Gastrocnemius medialis (tissue), 4 donors: ENCODE data around the gene AUTS2.

Source experiments
- POLR2A ChIP-seq, 2 donors: fragments of 450-650 bp; IDR thresholded peaks; one replicate each; pipeline ENCODE4 v1.6.1; 2017; ENCODE audit warnings: antibody characterized with exemption in 2 of 2, mild to moderate bottlenecking in 2 of 2, moderate library complexity in 2 of 2
- TF ChIP-seq, protein P1 (sequence below), 5 experiments: fragments of 450-650 bp in 3 of 5; fragments of 200-600 bp in 2 of 5; sonication (generic) in 2 of 5; IDR thresholded peaks in 4 of 5; conservative IDR thresholded peaks in 1 of 5; 1 replicate in 4 of 5; 2 replicates in 1 of 5; pipeline ENCODE4 v1.5.1; 2016 to 2019; ENCODE audit warnings: antibody characterized with exemption in 5 of 5, mild to moderate bottlenecking in 3 of 5, moderate library complexity in 3 of 5

DNA sequence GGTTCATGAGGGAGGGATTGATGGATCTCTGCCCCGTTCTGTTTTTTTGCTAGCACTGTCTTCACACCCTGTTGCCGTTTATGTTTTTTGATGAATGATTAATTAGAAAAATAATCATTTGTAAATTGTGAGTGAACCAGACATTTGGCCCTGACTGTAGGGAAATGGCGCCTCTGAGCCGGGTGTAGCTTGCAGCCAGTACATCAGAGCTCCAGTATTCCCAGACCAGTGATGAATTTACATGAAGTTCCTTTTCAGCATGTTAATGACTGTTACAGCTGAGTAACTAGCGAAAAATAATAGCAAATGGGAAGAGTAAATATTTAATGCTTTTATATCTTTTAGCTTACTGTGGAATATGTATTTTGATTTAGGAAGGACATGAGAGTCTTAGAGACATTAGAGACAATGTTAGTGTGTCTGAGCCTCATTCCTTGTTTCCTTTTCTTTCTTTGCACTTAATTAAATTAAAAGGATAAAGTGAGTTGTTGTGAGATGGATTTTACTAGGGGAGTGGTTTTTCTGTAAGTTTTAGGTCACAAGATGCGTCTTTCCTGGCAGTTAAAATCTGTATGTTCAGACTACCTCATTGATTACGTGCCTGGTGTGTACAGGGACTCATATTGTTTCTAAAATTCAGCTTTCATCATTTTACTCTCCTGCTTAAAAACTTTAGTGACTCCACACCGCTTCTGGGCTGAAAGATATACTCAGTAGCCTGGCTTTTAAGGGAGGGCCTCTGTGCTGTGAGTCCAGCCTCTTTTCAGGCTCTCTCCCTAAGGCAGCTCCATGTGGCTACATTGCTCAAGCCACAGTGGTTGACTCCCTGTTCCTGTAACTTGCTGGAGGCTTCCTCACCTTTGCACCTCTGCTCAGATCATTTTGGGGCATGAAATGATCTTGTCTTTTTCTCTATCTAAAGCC, 86.4 kb downstream of the AUTS2 start:
- TF ChIP-seq, protein P1, sequence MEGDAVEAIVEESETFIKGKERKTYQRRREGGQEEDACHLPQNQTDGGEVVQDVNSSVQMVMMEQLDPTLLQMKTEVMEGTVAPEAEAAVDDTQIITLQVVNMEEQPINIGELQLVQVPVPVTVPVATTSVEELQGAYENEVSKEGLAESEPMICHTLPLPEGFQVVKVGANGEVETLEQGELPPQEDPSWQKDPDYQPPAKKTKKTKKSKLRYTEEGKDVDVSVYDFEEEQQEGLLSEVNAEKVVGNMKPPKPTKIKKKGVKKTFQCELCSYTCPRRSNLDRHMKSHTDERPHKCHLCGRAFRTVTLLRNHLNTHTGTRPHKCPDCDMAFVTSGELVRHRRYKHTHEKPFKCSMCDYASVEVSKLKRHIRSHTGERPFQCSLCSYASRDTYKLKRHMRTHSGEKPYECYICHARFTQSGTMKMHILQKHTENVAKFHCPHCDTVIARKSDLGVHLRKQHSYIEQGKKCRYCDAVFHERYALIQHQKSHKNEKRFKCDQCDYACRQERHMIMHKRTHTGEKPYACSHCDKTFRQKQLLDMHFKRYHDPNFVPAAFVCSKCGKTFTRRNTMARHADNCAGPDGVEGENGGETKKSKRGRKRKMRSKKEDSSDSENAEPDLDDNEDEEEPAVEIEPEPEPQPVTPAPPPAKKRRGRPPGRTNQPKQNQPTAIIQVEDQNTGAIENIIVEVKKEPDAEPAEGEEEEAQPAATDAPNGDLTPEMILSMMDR (IDR thresholded peaks at IDR 0.05 in 4 of 5, conservative IDR thresholded peaks at IDR 0.05 in 1 of 5): no peak
- TF ChIP-seq POLR2A (IDR thresholded peaks at IDR 0.05): no peak
